Thyroid gland (tissue), 4 donors: ENCODE measurements around the gene UROC1. TPM values are rescaled to one million over a fixed set of nuclear protein-coding genes. Genes with fewer than 3 reads are reported as not detected.

ENCODE experiments used
- DNase-seq, 2 donors: peaks; one replicate each; pipeline ENCODE4 v3.0.0-alpha.2; 2019
- H3K27ac ChIP-seq, 3 donors: fragments of 200-600 bp; sonication (generic); 1 replicate in 2 of 3; 2 replicates in 1 of 3; pipeline ENCODE4 v1.5.1; 2016 to 2019; ENCODE audit warnings: mild to moderate bottlenecking in 1 of 3, moderate library complexity in 1 of 3
- H3K27me3 ChIP-seq: fragments of 200-600 bp; sonication (generic); one replicate; pipeline ENCODE4 v1.5.1; 2019
- H3K36me3 ChIP-seq, 2 donors: fragments of 200-600 bp; sonication (generic); one replicate each; pipeline ENCODE4 v1.5.1; 2016 to 2019
- H3K4me1 ChIP-seq, 2 donors: fragments of 200-600 bp; sonication (generic); one replicate each; pipeline ENCODE4 v1.5.1; 2017 to 2019
- H3K4me3 ChIP-seq, 3 donors: fragments of 200-600 bp; sonication (generic); replicated peaks in 1 of 3; 1 replicate in 2 of 3; 2 replicates in 1 of 3; pipeline ENCODE4 v1.5.1; 2016; ENCODE audit warnings: mild to moderate bottlenecking in 1 of 3
- H3K9me3 ChIP-seq: fragments of 200-600 bp; sonication (generic); one replicate; pipeline ENCODE4 v1.5.1; 2017
- POLR2A ChIP-seq, 2 donors: fragments of 450-650 bp; IDR thresholded peaks; one replicate each; pipeline ENCODE4 v1.6.1; 2017; ENCODE audit warnings: antibody characterized with exemption in 2 of 2, mild to moderate bottlenecking in 2 of 2, moderate library complexity in 1 of 2
- WGBS, 2 donors: methylation state at CpG; one replicate each; pipeline ENCODE4 v1.1.5; 2017; 5-methylcytosine and 5-hydroxymethylcytosine counted together
- intact Hi-C: fragments of 100-400 bp; cut with DNase I; formaldehyde crosslinking; loops from one replicate; pipeline ENCODE4 v1.15.1; 2023
- total RNA-seq, 4 donors: library from RNA; depleted of rRNA; stranded (reverse); fragments of >200 nt; gene quantifications; one replicate each; pipeline ENCODE4 v1.2.3, GENCODE V29; 2016
- TF ChIP-seq, protein P1 (sequence below), 6 experiments: fragments of 200-600 bp in 3 of 6; fragments of 450-650 bp in 3 of 6; sonication (generic) in 3 of 6; IDR thresholded peaks; one replicate each; pipeline ENCODE4 v1.5.1; 2016 to 2019; ENCODE audit warnings: antibody characterized with exemption in 6 of 6, mild to moderate bottlenecking in 2 of 6, inconsistent platforms in 1 of 6, moderate library complexity in 1 of 6

Gene UROC1
- total RNA-seq, 4 donors from 2014 or later, result not detected

DNA sequence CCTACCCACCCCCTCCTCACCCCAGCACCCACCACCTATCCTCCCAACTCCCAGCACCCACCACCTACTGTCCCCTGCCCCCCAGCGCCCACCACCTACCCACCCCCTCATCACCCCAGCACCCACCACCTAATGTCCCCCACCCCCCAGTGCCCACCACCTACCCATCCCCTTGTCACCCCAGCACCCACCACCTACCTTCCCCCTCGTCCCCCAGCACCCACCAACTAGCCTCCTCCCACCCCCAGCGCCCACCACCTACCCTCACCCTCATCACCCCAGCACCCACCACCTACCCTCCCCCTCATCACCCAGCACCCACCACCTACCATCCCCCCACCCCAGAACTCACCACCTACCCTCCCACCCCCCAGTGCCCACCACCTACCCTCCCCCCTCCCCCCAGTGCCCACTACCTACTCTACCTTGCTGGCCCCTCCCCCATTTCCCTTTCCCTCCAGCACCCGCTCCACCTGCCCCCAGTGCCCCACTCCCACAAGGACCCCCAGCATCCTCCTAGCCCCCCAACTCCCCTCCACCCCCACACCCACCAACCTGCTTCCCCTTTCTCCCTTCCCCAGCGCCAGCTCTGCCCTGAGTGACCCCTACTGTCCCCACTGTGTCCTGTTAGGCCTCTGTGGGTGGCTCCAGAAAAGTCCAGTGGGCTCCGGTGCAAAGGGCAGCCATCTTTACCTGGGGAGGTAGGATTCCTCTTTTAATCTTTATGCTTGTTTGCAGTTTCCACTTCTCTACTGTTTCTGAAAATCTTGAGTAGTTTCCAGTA is 1.2 kb downstream of the UROC1 start:
- H3K4me3 ChIP-seq, result no peak overlapping the region
- TF ChIP-seq, protein P1, sequence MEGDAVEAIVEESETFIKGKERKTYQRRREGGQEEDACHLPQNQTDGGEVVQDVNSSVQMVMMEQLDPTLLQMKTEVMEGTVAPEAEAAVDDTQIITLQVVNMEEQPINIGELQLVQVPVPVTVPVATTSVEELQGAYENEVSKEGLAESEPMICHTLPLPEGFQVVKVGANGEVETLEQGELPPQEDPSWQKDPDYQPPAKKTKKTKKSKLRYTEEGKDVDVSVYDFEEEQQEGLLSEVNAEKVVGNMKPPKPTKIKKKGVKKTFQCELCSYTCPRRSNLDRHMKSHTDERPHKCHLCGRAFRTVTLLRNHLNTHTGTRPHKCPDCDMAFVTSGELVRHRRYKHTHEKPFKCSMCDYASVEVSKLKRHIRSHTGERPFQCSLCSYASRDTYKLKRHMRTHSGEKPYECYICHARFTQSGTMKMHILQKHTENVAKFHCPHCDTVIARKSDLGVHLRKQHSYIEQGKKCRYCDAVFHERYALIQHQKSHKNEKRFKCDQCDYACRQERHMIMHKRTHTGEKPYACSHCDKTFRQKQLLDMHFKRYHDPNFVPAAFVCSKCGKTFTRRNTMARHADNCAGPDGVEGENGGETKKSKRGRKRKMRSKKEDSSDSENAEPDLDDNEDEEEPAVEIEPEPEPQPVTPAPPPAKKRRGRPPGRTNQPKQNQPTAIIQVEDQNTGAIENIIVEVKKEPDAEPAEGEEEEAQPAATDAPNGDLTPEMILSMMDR (IDR thresholded peaks at IDR 0.05), result no peak
- no peaks in the 10 kb centered on the region for H3K36me3 ChIP-seq
- no peaks in the 10 kb centered on the region for H3K27me3 ChIP-seq
- H3K27ac ChIP-seq, result no peak overlapping the region
- no peak for DNase-seq
- WGBS, 2 donors, result 85 to 96% methylated on average over 2 to 3 of the region's 6 CpGs
- H3K9me3 ChIP-seq, result no peaks in the 10 kb centered on the region
- intact Hi-C loops, result no loop called here
- peaks cover 0 to 8% of the 10 kb centered on the region in 2 donors for H3K4me1 ChIP-seq

DNA sequence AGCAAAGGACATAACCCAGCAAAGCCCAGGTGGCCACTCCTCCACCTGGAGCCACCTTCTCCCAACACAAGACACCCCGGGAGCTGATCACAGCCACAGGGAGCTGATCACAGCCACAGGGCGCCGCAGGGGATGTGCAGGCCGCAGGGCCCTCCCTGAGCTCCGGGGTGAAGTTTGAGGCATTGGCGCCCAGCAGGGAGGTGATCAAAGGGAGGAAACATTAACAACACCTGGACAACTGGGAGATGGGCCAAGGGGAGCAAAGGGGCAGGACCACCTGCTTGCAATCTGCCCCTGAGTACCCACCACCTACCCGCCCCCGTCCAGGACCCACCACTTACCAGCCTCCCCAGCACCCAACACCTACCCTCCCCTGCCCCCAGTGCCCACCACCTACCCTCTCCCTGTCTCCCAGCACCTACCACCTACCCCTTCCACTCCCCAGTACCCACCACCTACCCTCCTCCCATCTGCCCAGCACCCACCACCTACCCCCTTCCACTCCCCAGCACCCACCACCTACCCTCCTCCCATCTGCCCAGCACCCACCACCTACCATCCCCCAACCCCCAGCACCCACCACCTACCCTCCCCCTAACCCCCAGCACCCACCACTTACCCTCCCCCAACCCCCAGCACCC is 2.4 kb downstream of the UROC1 start:
- Histone ChIP-seq H3K4me3 (no peak overlapping the region), H3K27me3 (no peaks in the 10 kb centered on the region), H3K4me1 (peaks cover 0 to 8% of the 10 kb centered on the region in 2 donors), H3K9me3 (no peaks in the 10 kb centered on the region), H3K36me3 (no peaks in the 10 kb centered on the region), H3K27ac (no peak overlapping the region)
- DNase-seq, result no peak
- intact Hi-C loops, result no loop called here
- WGBS, 2 donors, result 74 to 92% methylated on average over 8 of the region's 8 CpGs
- no peak for TF ChIP-seq POLR2A (IDR thresholded peaks at IDR 0.05)
- TF ChIP-seq, protein P1 (IDR thresholded peaks at IDR 0.05), result no peak

DNA sequence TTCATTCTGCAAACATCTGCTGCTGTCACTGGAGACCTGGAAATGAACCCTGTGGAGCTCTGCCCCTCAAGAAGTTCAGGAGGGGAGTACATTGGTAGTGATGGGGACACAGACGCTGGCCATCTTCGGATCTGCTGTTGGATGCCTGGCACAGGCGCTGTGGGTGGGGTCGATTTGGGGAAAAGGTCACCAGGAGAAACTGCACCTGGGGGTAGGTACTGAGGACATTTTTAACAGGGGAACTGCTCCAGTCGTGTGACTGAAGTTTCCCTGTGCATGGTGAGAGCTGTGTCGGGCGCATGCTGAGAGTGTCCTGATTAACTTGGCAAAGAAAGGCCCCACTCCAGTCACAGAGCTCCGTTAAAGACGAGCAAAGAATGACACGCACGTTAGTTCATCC is 3.4 kb downstream of the UROC1 start:
- intact Hi-C loops, result no loop called here
- WGBS, 2 donors, result 83 to 85% methylated on average over 11 of the region's 11 CpGs
- no peaks in the 10 kb centered on the region for H3K36me3 ChIP-seq

DNA sequence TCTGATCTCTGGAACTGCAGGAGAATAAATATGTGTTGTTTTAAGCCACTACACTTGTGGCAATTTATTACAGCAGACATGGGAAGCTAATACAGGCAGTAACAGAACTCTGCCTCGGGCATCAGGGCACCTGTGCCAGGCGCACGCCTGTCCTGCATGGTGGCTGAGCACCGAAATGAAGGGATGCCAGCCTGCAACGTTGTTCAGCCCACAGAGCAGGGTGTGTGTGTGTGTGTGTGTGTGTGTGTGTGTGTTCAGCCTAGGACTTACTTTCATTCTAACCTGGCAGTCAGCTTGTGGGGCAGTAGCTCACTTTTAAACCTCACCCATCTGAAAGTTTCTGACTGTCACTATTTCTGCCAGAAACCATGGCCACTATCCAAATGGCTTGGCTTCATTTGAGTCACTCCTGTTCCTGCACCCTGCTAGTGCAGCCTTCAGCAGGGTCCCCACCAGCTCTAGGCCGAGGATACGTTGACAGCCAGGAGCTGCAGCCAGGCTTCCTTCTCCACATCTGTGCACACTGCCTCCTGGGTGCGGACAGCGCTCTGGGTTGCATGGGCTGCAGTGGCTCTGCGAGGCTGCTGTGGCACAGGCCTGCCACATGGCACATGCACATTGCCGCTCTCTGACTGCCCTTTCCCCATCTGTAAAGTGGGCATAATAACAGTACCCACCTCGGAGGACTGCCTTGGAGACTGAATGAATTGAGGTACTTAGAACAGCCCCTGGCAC is 4.5 kb downstream of the UROC1 start:
- peak; percentile 56 to 74 for DNase-seq
- Histone ChIP-seq H3K27me3 (no peaks in the 10 kb centered on the region), H3K36me3 (no peaks in the 10 kb centered on the region), H3K27ac (no peak overlapping the region), H3K4me3 (no peak overlapping the region), H3K9me3 (no peaks in the 10 kb centered on the region), H3K4me1 (peaks cover 0 to 8% of the 10 kb centered on the region in 2 donors)
- intact Hi-C loops, result no loop called here
- WGBS, 2 donors, result 60 to 74% methylated on average over 10 to 12 of the region's 12 CpGs
- no peak for TF ChIP-seq POLR2A (IDR thresholded peaks at IDR 0.05)
- TF ChIP-seq, protein P1 (IDR thresholded peaks at IDR 0.05), result no peak

More for the DNA sequence above, 3.4 kb downstream of the UROC1 start:
- Histone ChIP-seq H3K27me3 (no peaks in the 10 kb centered on the region), H3K4me3 (no peak overlapping the region), H3K9me3 (no peaks in the 10 kb centered on the region), H3K4me1 (peaks cover 0 to 8% of the 10 kb centered on the region in 2 donors), H3K27ac (no peak overlapping the region)
- TF ChIP-seq, protein P1 (IDR thresholded peaks at IDR 0.05), result no peak
- no peak for TF ChIP-seq POLR2A (IDR thresholded peaks at IDR 0.05)
- DNase-seq, result no peak
